ENCODE measurements around the gene LGI2. TPM values are rescaled to one million over a fixed set of nuclear protein-coding genes. Genes with fewer than 3 reads are reported as not detected.
"Not testable (repeated sequence)": the region's sequence is repeated elsewhere in the genome, so short reads cannot be mapped to it uniquely, and the experiment has no call there.

LGI2 gene
- polyA plus RNA-seq, 5 donors: 3.0 to 7.2 (median 5.2) TPM

DNA sequence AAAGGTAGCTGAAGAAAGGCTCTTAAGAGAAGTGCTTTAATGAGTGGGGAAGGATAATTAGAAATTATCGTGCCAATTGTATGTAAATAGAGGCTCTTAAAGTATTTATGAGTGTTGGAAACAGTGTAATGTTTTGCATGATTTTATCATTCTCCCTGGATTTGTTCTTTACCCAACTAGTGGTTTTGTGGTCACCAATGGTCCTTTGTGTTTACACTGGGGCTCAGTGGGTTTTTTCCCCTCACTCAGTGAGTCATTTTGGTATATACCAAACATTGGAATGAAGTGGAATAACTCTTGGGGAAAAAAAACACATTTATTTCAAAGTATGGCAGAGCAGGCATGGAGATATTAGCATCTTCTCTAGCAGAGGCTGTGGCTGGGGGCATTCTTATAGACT lies 20.8 kb upstream of the LGI2 start:
- DNase-seq: no peak

DNA sequence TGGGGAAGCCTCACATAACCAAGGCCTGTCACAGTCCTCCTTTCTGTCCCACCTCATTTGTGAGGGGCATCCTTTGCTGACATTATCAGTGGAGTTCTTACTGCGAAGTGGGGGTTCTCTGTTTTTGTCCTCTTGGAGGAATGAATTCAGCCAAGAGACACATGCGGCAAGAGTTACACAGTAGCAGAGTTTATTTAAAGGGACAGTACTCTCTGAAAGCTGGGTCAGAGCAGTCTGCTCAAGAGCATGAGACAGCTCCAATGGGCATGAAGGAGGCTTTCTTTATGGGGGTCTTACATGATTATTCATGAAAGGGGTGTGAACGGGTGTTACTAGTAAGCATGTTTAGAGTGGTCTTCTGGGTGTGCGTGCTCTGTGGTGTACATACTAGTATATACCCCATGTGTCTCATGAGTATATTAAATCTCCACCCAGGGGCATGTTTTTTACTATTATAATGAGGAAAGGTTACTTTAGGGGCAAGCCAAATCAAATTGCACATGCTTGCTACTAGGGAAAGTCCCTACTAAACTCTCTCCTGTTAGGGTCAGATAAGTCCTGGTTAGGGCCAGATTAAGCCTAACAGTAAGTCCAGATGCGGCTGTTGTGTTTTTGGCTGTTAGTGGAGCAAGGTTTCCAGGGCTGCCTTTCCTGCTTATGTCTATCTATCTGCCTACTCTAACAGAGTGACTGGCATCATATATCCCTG lies 19.8 kb upstream of the LGI2 start:
- no peak for DNase-seq

DNA sequence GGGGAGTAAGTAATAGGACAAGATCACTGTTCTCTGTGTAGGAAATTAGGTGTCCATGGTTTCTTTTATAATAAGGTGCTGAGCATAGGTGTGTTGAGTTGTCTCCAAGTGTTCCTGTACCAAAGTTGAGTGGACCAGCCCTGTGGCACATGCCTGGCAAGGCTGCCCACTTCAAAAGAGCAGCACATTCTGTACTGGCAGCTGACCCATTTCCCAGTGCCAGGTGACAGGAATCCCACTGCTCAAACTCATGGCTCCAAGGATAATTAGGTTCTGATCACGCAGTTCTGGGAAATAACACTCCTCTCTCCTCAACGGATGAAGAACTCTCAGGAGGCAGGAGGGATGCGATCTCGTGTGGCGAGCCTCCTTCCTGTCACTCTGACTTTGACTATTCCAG lies 12.8 kb upstream of the LGI2 start:
- DNase-seq: no peak

DNA sequence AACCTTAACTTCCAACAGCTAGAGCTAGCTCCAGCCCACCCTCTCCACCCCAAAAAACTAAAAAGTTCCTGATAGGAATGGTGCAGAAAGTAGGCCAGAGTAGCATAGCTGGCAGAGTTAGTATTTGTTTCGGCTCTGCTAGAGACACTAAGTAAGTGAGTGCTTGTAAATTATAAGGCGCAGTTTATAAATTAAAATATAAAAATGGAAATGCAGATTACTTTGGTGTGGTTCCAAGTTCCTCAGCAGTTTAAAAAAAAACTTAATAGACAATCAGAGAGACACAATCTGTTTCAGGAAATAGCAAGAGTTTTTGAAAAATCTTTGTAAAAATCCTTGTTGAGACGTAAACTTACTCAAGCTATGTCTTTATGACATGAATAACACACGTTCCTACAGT lies 2.8 kb upstream of the LGI2 start:
- no peak for DNase-seq

DNA sequence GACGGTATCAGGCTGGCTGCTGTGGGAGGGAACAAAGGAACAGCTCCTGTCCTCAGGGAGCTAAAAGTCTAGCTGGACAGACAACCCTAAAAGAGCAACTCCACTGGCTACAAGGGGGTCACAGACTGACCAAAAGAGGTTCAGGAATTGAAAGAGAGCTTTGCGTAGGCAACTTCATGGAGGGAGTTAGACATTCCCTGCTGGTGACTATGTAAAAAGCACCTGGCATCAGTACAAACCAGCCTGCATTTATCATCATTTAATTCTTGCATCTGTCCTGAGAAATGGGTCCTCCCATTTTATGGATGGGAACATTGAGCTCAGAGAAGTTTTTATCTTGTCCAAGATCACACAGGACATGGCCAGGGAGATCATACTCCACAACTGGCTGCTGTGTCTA lies 1.4 kb upstream of the LGI2 start:
- no peak for DNase-seq

DNA sequence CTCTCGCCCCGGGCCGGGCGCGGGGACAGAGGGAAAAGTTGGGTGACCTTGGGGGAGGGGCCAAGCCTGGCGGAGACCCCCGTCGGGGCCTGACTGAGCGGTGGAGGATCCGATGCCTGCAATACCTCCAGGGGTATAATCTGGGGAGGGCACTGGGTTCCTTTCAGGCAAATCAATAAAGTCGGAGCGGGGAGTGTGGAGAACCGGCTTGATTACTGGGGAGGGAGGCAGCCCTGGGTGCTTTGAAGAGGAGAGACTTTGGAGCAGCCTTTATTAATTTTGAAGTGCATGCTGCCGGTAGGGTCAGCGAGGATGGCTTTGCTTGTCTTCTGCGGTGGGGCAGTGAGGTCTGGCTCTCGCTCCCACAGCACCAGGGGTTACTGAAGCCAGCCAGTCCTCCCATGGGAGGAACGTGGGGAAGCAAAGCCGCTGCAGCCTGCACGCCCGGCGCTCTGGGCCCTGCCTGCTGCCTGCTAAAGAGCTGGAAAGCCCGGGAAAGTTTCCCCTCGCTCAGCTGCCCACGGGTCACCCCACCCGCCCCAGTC lies 403 bp upstream of the LGI2 start:
- no peak for DNase-seq

DNA sequence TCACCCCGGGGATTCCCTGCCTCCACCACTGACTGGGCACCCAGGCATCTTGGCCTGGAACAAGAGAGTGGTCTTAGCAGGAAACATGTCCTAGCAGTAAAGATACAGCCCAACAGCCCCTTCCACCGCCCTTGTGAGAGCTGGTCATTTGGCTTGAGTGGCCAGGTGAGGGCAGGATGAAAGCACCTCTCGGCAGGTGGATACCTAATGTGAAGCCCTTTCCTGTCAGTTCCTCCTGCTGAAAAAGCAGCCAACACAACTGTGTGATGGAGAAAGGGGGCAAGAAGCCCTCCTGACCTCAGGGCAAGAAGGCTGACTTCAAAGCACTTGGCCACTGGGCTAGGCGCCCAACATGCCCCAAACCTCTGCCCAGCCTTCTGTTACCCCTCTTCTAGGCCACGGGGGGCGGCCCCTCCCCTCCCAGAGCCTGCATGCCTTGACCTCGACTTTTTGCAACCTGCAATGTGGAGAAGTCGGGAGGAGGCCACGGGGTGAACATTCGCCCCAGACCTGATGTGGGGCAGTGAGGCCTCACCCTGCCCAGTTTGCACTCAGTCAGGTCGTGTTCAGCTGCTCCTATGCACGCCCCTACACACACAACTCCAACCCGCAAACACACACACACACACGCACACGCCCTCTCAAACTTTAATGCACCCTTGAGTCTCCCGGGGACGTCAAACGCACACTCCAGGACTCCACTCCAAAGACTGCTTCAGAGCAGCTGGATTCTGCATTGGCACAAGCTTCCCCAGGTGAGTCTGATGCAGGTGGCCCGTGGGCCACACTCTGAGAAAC lies 1.1 kb downstream of the LGI2 start:
- no peak for DNase-seq

DNA sequence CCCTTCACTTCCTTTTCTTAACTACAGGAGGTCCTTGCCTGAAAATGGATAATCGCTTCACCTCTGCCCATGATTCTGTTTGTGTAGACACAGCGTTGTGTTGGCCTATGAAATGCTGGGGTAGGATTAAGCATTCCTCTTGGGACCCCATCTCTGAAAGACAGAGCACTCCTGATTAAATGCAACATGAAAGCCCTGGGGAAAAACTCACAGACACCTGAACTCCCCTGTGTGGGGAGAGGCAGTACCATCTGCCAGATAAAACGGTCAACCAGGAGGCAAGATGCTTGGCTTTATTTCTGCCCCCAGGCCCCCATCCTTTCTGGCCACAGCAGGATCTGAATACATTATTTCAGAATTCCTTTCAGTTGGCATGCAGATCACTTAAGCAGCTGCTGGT lies 1.9 kb downstream of the LGI2 start:
- no peak for DNase-seq

DNA sequence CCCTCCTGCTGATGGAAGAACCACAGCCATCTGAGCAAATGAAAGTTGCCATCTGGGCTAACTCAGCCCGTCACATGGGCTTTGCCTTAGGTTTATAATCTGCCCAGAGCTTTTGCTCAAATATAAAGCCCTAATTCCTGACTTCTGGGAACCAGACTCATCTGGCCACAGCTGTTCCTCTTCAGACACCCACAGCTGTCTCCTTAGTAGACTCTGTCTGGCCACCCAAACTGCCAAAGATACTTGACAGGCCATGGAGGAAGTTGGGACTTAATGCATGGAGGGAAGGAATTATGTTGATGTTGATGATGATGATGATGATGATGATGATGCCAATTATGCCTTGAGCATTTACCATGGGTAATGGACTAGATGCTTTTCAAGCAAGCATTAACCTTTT lies 8.0 kb downstream of the LGI2 start:
- DNase-seq: peak; percentile 73 to 80

DNA sequence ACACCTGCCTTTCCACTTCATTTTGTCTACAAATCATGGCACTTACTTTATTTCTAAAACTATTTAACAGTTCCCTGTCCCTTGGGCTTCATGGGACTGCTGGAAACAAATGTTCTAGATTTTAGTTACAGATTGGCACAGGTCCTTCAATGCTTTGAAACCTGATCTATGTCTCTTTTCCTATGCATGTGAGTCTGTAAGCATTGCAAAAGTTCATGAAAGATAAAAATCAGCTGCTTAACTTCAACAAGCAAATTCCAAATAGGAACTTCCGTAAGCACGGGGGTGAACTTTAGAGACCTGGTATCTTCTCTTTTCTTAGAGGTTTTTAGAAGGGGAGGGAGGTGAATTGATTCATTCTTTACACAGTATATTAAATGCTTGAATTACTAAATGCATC lies 9.5 kb downstream of the LGI2 start:
- DNase-seq: no peak

DNA sequence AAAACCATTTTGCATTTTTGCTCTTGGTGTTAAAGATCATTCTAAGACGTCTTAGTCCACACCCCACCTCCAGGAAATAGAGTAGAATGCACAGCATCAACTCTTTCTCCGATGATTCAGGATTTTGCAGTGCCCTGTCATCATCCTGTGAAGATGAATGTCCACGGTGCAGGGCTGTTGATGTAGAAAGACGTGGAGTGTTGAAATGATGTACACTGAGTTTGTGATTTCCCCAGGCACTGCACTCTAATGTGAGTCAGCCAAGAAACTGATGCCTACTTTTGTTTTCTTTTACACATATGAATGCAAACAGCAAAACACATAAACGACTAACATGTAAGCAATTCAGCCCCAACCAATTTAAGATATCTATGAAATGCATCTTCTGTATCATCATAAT lies 10.5 kb downstream of the LGI2 start:
- no peak for DNase-seq

DNA sequence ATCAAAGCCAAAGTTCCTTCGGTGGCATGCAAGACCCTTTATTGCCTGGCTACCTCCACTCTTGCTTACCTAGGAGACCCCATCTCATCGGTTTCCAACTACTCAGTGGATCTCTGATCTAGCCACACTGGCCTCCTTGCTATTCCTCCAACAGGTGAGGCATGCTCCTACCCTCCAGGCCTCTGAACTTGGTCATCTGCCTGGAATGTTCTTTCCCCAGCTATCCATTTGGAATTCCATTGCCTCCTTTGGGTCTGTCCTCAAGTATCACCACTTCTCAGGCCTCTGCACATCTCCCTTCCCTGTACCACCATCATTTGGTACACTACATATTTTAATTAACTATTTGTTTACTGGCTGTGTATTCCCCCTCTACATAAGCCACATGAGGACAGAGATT lies 11.2 kb downstream of the LGI2 start:
- no peak for DNase-seq

DNA sequence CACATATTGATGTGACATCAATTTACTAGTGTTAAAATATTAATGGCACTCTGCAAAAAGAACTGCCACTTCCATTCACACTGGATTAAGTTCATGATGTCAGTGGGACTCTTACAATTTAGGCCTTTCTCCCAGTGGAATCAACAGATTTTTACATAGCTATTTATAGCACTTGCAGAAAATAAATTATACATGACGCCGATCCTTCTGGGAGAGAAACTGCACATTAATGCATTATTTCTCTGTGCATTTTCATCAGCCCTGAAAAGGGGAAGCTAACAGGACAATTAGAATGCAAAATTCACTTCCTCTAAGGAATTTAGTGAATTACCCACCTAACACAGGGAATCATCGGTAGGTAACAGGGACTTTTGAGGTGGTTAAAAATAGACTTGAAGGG lies 15.7 kb downstream of the LGI2 start:
- no peak for DNase-seq

DNA sequence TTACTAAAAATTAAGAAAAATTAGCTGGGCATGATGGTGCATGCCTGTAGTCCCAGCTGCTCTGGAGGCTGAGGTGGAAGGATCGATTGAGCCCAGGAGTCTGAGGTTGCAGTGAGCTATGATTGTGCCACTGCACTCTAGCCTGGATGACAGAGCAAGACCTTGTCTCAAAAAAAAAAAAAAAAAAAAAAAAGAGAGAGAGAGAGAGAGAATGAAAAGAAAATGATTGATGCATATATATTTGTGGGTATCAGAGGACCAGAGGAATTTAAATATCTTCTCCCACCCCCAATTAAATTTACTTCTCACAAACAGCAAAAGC lies 16.1 kb downstream of the LGI2 start:
- not testable (repeated sequence) for DNase-seq

DNA sequence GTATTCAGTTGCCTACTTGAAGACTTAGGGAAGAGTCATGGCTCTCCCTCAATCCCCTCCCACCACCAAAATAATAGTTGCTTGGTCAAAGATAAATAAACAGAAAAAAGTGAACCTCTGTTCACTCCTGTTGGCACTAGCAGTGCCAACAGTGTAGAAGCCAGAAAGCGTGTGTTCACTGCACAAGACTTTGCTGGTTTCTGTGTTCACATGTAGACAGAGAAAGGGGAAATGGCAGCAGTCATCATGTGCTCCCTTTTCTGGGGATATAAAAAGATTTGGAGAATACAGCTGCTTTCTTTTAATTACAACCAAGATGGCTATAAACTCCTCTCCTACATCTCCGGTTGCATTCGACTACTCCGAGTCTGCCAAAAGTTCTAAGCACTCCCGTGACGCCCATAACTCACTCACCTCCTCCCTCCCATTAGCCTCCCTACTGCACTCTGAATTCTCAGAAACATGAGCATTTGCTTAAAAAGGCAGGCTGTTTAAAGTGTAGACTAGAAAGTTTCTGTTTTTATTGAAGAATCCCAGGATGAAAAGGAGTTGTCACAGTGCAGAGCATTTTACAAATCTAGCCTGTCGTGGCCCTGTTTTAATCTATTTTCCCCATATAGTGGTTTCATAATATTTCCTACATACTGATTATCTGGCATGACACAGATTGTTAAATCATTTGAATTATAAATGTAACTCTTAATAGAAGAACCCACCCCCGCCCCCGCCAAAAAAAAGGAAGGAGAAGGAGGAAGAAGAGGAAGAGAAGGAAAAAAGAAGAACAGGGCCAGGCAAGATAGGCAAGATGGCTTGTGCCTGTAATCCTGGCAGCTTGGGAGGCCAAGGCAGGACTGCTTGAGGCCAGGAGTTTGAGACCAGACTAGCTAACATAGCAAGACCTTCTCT lies 16.7 kb downstream of the LGI2 start:
- no peak for DNase-seq

DNA sequence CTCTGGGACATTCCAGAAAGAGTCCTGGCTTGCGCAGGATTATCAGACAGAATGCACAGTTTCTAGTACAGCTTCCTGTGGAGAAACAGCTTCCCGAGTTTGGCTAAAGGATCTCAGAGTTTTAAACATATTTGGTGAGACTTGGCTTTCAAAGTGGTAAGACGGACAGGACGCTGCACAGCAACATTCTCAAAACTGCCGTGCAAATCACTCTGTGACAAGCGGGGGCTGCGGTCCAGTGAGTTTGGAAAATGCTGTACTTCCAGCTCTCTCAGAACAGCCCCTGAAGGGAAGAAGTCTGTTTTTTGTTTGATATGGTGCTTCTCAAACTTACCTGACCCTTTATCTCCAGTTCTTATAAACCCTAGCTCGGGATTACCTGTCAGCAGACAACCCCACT lies 18.1 kb downstream of the LGI2 start:
- no peak for DNase-seq

DNA sequence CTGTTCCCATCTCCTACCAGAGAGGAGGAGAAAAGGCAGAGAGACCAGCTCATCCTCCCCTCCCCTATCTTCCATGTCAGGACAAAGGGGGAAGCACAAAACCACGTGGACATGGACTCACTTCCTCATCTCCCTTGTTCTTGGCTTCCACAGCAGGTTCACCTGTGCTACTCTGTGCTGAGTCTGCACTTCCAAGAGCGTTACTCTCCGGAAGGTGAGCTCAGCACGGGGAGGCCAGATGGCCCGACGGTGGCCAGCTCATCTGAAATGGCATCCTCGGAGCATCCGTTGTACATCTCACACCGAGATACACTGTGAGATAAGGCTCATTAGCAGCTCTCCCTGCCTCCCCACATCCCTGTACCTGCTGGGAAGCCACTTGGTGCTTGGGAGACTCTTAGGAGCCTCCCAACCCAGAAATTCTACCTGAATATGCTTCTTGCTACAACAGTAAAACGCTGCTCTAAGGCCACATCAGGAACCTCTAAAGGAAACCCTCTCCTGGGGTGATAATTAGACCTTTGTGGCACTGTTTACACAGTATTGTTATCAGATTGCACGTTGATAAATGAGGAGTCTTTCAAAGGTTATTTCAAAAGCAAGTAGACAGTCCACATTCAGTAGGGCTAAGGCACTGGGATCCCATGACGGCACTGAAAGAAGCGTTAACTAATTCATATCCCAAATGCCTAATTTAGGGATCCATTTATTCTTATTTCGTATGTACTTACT lies 19.4 kb downstream of the LGI2 start:
- DNase-seq: no peak

DNA sequence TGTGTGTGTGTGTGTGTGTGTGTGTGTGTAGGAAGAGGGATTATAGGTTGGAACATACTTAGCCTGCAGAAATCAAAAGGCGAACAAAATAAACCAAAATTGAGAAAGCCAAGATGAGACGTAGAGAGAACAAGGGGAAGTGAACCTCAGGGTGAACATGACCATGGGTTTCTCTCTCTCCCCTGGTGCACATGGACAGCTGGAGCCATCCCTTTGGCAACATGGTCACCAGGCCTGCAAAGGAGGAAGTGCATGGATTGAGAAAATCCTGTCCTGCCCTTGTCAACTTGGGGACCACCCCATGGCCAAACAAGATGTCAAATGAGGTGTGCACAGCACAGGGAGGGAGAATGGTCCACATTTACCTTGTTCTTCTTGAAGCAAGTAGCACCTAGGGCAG lies 23.1 kb downstream of the LGI2 start:
- DNase-seq: no peak

DNA sequence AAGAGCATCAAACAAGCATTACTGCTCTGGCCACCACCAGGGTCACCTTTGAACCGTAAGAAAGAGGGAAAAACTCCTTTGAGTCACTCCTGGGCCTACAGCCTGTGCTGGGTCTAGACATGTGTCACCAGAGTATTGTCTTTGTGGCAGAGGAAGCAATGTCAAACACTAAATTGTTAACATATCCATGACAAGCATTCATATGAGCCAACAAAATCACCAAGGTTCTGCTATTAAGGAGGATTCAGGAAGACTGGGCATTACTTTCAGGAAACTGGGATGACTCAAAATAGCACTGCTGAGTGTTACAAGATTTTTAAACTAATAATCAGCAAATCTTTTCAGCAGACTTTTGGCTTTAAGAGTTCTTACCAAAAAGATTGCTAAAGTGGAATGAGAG lies 28.1 kb downstream of the LGI2 start:
- DNase-seq: no peak

DNA sequence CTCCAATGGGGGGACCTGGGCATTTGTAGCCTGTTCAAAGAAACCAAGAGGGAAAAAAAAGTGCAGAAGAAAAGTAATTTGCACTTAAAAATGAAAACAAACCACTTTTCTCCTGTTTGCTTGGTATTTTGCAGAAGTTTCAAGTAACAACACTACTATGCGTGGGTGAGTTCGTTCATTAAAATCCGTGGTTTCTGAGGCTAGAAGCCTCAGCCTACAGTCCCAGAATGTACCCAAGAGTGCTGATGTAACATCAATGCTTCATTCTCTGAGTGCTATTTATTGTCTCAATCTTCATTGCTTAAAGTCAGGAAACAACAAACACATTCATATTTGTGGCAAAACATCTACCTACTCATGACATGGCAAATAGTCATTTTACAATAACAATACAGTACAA lies 29.2 kb downstream of the LGI2 start:
- DNase-seq: no peak

DNA sequence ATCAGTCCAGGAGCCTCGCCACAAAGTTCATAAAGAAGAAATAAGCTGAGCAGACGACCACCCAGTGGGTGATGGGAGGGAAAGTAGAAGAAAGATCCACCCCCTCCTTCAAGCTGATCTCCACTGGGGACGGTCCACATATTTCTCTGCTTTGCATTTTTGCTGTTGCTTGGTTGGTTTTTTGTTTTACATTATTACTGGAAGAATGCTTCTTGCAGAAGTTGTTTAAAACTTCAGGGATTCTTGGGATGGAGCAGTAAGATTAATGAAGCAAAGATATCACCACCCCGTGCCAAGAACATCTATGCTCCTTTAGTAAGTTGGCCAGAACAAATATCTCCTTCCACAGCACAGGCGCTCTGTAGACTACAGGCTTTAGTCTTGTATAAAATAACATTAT lies 30.1 kb downstream of the LGI2 start:
- no peak for DNase-seq
